OCI-LY1 (cell line): ENCODE results near the gene NXPH4.

ENCODE experiments used
- EZH2 ChIP-seq: fragments of 200-600 bp; sonication (generic), shearing (Covaris generic); IDR thresholded peaks from 2 replicates; pipeline ENCODE4 v1.8.0; 2017; ENCODE audit warnings: borderline replicate concordance, mixed run types, mild to moderate bottlenecking, antibody characterized with exemption, low read length, moderate library complexity, mixed read lengths
- TF ChIP-seq, protein P1 (sequence below): fragments of 200-600 bp; sonication (generic), shearing (Covaris generic); IDR thresholded peaks from 2 replicates; pipeline ENCODE4 v1.5.1; 2017; ENCODE audit warnings: mild to moderate bottlenecking, antibody characterized with exemption, low read length, moderate library complexity, mixed read lengths

- TF ChIP-seq, protein P1, sequence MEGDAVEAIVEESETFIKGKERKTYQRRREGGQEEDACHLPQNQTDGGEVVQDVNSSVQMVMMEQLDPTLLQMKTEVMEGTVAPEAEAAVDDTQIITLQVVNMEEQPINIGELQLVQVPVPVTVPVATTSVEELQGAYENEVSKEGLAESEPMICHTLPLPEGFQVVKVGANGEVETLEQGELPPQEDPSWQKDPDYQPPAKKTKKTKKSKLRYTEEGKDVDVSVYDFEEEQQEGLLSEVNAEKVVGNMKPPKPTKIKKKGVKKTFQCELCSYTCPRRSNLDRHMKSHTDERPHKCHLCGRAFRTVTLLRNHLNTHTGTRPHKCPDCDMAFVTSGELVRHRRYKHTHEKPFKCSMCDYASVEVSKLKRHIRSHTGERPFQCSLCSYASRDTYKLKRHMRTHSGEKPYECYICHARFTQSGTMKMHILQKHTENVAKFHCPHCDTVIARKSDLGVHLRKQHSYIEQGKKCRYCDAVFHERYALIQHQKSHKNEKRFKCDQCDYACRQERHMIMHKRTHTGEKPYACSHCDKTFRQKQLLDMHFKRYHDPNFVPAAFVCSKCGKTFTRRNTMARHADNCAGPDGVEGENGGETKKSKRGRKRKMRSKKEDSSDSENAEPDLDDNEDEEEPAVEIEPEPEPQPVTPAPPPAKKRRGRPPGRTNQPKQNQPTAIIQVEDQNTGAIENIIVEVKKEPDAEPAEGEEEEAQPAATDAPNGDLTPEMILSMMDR = no peak
- TF ChIP-seq EZH2 = no peak
Measured at GRCh38 chr12:57234571-57235016, 18.0 kb downstream of the NXPH4 start.
